ENCODE measurements around the gene AMBN. TPM values are rescaled to one million over a fixed set of nuclear protein-coding genes. Genes with fewer than 3 reads are reported as not detected.
A peak's percentile ranks its signal among the peaks of the same experiment; 100 is the strongest.

The AMBN gene
- total and polyA plus RNA-seq, 2 donors (not counting 3 experiments of a cell fraction or from before 2014, with no cell fraction given) = not detected

- no peaks in the 10 kb centered on the region for H3K4me1 ChIP-seq (ENCODE audit: control insufficient read depth, extremely low read depth, insufficient read depth, low read length)
- peak; percentile 47 for DNase-seq (ENCODE audit: low read depth, low spot score)
- no peak overlapping the region for H3K27ac ChIP-seq (ENCODE audit: insufficient read depth, low read depth, low read length)
- intact Hi-C loops (cut with micrococcal nuclease) (loop anchor here (2.0 to 5.0 kb wide), 3 partner anchors 662 to 1243 kb away; no protein-coding TSS in a partner anchor), dilution Hi-C loops (cut with MboI; ENCODE audit: extremely low pct_ligation_motif_present, low sequenced_read_pairs) (no loop called here)
- H3K27me3 ChIP-seq (ENCODE audit: control insufficient read depth in 2 of 2, insufficient read depth in 2 of 2, low read length in 2 of 2) = no peaks in the 10 kb centered on the region
- H3K4me3 ChIP-seq (replicated peaks in 1 of 3; ENCODE audit: insufficient read depth in 1 of 3, low read depth in 1 of 3, low read length in 3 of 3) = no peak overlapping the region
- H3K9me3 ChIP-seq (replicated peaks; ENCODE audit: control insufficient read depth, insufficient read depth, low read length) = no peaks in the 10 kb centered on the region
- TF ChIP-seq EZH2 (IDR thresholded peaks at IDR 0.05; ENCODE audit: borderline replicate concordance, low read depth, low read length, severe bottlenecking) (no peak), CTCF (IDR thresholded peaks at IDR 0.05; ENCODE audit: extremely low read depth in 1 of 2, insufficient read depth in 1 of 2, low read depth in 1 of 2, low read length in 2 of 2) (peak; percentile 53 to 61)
- CTCF ChIA-PET = interaction anchor here (0.6 to 2.1 kb wide), 14 partner anchors 8 to 1241 kb away, joined by 3 to 13 read pairs (median 4); no protein-coding TSS in a partner anchor
- no peaks in the 10 kb centered on the region for H3K36me3 ChIP-seq (ENCODE audit: control insufficient read depth in 2 of 2, extremely low read depth in 1 of 2, insufficient read depth in 2 of 2, low read length in 2 of 2)
- H4K20me1 ChIP-seq (replicated peaks; ENCODE audit: control insufficient read depth, extremely low read depth, insufficient read depth, low read length) = no peaks in the 10 kb centered on the region
- FAIRE-seq = peak; percentile 88
- no peak overlapping the region for H2AFZ ChIP-seq (ENCODE audit: low read depth, low read length)
- no peak overlapping the region for H3K9ac ChIP-seq (replicated peaks; ENCODE audit: extremely low read depth, insufficient read depth, low read length)
- no peaks in the 10 kb centered on the region for H3K9me1 ChIP-seq (replicated peaks; ENCODE audit: control insufficient read depth, extremely low read depth, insufficient read depth, low read length)
- no peak overlapping the region for H3K4me2 ChIP-seq (ENCODE audit: insufficient read depth, low read length)
- POLR2A ChIA-PET = no interaction called here
- BruUV-seq (replicated peaks) = no TSS peak
- no peaks in the 10 kb centered on the region for H3K79me2 ChIP-seq (ENCODE audit: control insufficient read depth, insufficient read depth, low read length)
Measured at GRCh38 chr4:70559211-70559830, 32.7 kb upstream of the AMBN start.

GRCh38 chr4:70559924-70560323, 32.1 kb upstream of the AMBN start:
- intact Hi-C loops (cut with micrococcal nuclease) = loop anchor here (2.0 to 5.0 kb wide), 3 partner anchors 663 to 1243 kb away; no protein-coding TSS in a partner anchor
- no peak for FAIRE-seq

More at GRCh38 chr4:70559924-70560323, 32.1 kb upstream of the AMBN start:
- CTCF ChIA-PET = interaction anchor here (1.5 to 2.1 kb wide), 4 partner anchors 8 to 1241 kb away, joined by 6 to 13 read pairs (median 8); no protein-coding TSS in a partner anchor
- Histone ChIP-seq H2AFZ (ENCODE audit: low read depth, low read length) (no peak overlapping the region), H3K4me1 (ENCODE audit: control insufficient read depth, extremely low read depth, insufficient read depth, low read length) (no peaks in the 10 kb centered on the region), H3K4me3 (replicated peaks in 1 of 3; ENCODE audit: insufficient read depth in 1 of 3, low read depth in 1 of 3, low read length in 3 of 3) (no peak overlapping the region), H3K27ac (ENCODE audit: insufficient read depth, low read depth, low read length) (no peak overlapping the region), H3K36me3 (ENCODE audit: control insufficient read depth in 2 of 2, extremely low read depth in 1 of 2, insufficient read depth in 2 of 2, low read length in 2 of 2) (no peaks in the 10 kb centered on the region), H4K20me1 (replicated peaks; ENCODE audit: control insufficient read depth, extremely low read depth, insufficient read depth, low read length) (no peaks in the 10 kb centered on the region), H3K27me3 (ENCODE audit: control insufficient read depth in 2 of 2, insufficient read depth in 2 of 2, low read length in 2 of 2) (no peaks in the 10 kb centered on the region), H3K79me2 (ENCODE audit: control insufficient read depth, insufficient read depth, low read length) (no peaks in the 10 kb centered on the region), H3K9me3 (replicated peaks; ENCODE audit: control insufficient read depth, insufficient read depth, low read length) (no peaks in the 10 kb centered on the region), H3K9ac (replicated peaks; ENCODE audit: extremely low read depth, insufficient read depth, low read length) (no peak overlapping the region), H3K9me1 (replicated peaks; ENCODE audit: control insufficient read depth, extremely low read depth, insufficient read depth, low read length) (no peaks in the 10 kb centered on the region), H3K4me2 (ENCODE audit: insufficient read depth, low read length) (no peak overlapping the region)
- TF ChIP-seq EZH2 (IDR thresholded peaks at IDR 0.05; ENCODE audit: borderline replicate concordance, low read depth, low read length, severe bottlenecking) (no peak), MAX (IDR thresholded peaks at IDR 0.05; ENCODE audit: insufficient read depth, insufficient read length) (no peak), MYC (IDR thresholded peaks at IDR 0.05; ENCODE audit: low read depth, low read length) (no peak), FOS (IDR thresholded peaks at IDR 0.05; ENCODE audit: borderline replicate concordance, insufficient read depth, low read length) (no peak), JUN (IDR thresholded peaks at IDR 0.05; ENCODE audit: borderline replicate concordance, insufficient read depth, insufficient read length, low read depth) (no peak), POLR2AphosphoS5 (IDR thresholded peaks at IDR 0.05; ENCODE audit: insufficient read depth, low read depth, low read length) (no peak), CTCF (IDR thresholded peaks at IDR 0.05; ENCODE audit: extremely low read depth in 1 of 2, insufficient read depth in 1 of 2, low read depth in 1 of 2, low read length in 2 of 2) (no peak), GATA2 (IDR thresholded peaks at IDR 0.05; ENCODE audit: insufficient read depth, insufficient read length, low read depth, low read length) (no peak), POLR2A (IDR thresholded peaks at IDR 0.05; ENCODE audit: low read depth, low read length) (no peak)
- dilution Hi-C loops (cut with MboI; ENCODE audit: extremely low pct_ligation_motif_present, low sequenced_read_pairs) = no loop called here
- BruUV-seq (replicated peaks) = no TSS peak
- no peak for DNase-seq (ENCODE audit: low read depth, low spot score)
- POLR2A ChIA-PET = no interaction called here
